Measurements from ENCODE around the gene LINGO3.

LINGO3 gene

GRCh38 chr19:2325281-2326046 is 17.5 kb upstream of the LINGO3 start:
- FAIRE-seq, result no peak

- FAIRE-seq, result no peak
Observed at GRCh38 chr19:2324220-2324948, 16.4 kb upstream of the LINGO3 start.

- FAIRE-seq, result no peak
Observed at GRCh38 chr19:2323707-2324106, 15.8 kb upstream of the LINGO3 start.

GRCh38 chr19:2321565-2322283 is 13.8 kb upstream of the LINGO3 start:
- no peak for FAIRE-seq

GRCh38 chr19:2320939-2321338 is 13.0 kb upstream of the LINGO3 start:
- FAIRE-seq, result no peak

- FAIRE-seq, result no peak
Observed at GRCh38 chr19:2320049-2320448, 12.1 kb upstream of the LINGO3 start.

GRCh38 chr19:2319551-2319950 is 11.6 kb upstream of the LINGO3 start:
- no peak for FAIRE-seq

- no peak for FAIRE-seq
Observed at GRCh38 chr19:2318923-2319322, 11.0 kb upstream of the LINGO3 start.

- no peak for FAIRE-seq
Observed at GRCh38 chr19:2317756-2318155, 9.8 kb upstream of the LINGO3 start.

GRCh38 chr19:2317300-2317699 is 9.3 kb upstream of the LINGO3 start:
- no peak for FAIRE-seq

- FAIRE-seq, result no peak
Observed at GRCh38 chr19:2315818-2316353, 7.9 kb upstream of the LINGO3 start.

GRCh38 chr19:2315121-2315817 is 7.3 kb upstream of the LINGO3 start:
- FAIRE-seq, result no peak

- no peak for FAIRE-seq
Observed at GRCh38 chr19:2312820-2313501, 5.0 kb upstream of the LINGO3 start.

- FAIRE-seq, result no peak
Observed at GRCh38 chr19:2311093-2311492, 3.1 kb upstream of the LINGO3 start.

GRCh38 chr19:2309734-2310362 is 1.9 kb upstream of the LINGO3 start:
- FAIRE-seq, result no peak

- FAIRE-seq, result no peak
Observed at GRCh38 chr19:2307518-2308012, 389 bp downstream of the LINGO3 start.

GRCh38 chr19:2306971-2307370 is 983 bp downstream of the LINGO3 start:
- FAIRE-seq, result no peak

- FAIRE-seq, result no peak
Observed at GRCh38 chr19:2306281-2306806, 1.6 kb downstream of the LINGO3 start.

- no peak for FAIRE-seq
Observed at GRCh38 chr19:2305452-2306280, 2.3 kb downstream of the LINGO3 start.

GRCh38 chr19:2303211-2303798 is 4.6 kb downstream of the LINGO3 start:
- no peak for FAIRE-seq
